GM21423 (cell line): ENCODE measurements around the gene BUD23.
"Not testable (repeated sequence)": the region's sequence is repeated elsewhere in the genome, so short reads cannot be mapped to it uniquely, and the experiment has no call there.

Source experiments
- ATAC-seq: cut with Tn5 transposase; IDR thresholded peaks from one replicate; pipeline ENCODE4 v1.9.1; 2021; ENCODE audit warnings: mild to moderate bottlenecking, moderate library complexity; ENCODE audit not compliant: unreplicated experiment

Gene BUD23

DNA sequence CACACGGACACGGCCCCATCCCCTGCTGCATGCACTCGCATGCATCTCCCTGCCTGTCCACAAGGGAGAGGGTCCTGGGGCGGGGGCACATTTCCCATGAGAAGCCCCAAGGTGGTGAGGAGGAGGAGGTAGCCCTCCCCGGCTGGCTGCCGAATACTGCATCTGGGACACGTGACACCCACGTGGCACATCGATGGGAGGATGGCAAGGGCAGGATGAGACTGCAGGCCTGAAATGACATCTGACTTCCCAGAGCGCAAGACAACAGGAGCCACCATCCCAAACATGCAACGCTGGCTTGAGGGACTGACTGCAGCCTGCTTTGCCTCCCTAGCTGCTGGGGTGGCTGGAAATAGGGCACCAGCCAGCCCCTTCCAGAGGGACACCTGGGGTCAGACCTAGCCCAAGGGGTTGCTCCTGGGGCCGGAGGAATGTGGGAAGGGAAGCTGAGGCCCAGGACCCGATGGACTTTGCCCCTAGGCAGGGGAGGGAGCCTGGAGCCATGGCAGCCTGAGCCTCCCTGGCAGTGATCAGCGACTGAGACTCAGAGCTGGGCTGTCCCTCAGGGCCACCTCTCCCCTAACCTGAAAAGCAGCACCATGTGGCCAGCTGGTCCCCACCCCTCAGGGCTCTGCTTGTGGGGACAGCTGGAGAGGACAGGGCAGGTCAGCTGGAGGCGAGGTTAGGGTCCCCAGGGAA, 16.1 kb downstream of the BUD23 start:
- ATAC-seq = no peak

DNA sequence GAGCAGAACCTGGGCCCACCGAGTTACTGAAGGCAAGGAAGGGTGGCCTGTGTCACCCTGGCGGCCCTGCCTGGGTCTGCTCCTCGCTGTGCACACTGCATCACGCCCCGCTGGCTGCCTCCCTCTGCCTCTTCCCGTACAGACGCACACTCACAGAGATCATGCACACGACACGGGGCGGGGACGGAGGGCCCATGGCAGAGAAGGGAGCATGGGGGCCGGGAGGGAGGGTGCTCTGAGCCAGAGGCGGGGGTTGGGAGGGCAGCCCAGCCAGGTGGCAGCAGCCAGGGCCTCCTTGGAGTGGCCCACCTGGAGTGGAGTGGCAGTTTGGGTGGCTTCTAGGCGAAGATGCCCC, 16.6 kb downstream of the BUD23 start:
- no peak for ATAC-seq

DNA sequence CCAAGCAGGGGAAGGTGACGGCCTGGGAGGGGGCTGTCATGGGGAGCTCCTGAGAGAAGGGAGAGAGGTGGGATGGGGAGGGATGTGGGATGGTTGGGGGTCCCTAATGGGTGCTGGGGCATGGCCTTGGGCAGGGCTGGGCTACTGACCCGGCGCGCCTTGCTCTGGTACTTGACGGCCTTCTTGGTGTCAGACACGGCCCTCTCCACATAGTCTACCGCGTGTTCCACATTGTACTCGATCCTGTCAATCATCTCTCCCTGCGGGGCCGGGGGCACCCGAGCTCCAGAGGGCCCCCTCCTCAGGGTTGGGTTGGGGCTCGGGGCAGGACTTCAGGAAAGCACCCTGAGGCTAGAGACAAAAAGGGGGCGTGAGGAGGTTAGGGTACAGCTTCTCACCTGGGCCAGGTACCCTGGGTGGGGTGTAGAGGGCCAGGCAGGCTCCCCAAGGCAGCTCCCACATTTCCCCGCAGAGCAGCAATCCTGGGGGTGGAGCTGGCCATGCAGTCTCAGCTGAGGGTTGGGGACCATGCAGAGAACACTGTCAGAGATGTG, 17.3 kb downstream of the BUD23 start:
- no peak for ATAC-seq

DNA sequence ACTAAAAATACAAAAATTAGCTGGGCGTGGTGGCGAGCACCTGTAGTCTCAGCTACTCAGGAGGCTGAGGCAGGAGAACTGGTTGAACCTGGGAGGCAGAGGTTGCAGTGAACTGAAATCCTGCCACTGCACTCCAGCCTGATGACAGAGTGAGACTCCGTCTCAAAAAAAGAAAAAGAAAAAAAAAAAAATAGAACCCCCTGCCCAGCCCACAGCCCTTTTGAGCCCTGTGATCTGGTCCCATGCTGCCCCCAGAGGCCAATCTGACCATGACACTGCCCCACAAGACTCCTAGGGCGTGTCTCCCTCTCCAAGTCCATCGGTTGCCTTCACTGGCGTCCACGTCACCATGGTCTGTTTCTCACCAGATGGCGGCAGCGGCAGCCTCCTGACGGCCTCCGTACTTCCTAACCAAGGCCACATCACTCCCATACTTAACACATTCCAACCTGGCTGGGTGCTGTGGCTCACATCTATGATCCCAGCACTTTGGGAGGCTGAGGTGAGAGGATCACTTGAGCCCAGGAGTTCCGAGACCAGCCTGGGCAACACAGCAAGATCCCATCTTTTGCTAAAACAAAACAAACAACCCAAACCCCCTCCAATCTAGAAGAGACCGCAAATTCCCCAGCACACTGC, 18.1 kb downstream of the BUD23 start:
- ATAC-seq = no peak

DNA sequence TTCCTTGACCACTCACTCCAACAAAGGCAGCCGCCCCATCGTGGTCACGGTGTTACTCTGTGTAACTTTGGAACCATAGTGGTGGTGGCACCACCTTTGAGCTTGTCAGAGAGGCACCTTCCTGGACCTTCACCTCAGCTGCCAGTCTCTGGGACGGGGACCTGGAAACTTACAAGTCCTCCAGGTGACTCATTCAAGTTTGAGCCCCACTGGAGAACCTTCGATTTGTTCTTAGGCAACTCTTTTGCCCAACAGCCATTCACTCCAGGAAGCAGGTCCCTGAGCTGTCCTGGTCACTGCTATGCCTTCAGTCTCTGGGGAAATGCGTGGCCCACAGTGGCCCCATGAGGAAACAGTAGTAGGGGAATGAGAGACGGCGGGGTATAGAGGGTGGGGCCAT, 18.8 kb downstream of the BUD23 start:
- ATAC-seq = no peak

DNA sequence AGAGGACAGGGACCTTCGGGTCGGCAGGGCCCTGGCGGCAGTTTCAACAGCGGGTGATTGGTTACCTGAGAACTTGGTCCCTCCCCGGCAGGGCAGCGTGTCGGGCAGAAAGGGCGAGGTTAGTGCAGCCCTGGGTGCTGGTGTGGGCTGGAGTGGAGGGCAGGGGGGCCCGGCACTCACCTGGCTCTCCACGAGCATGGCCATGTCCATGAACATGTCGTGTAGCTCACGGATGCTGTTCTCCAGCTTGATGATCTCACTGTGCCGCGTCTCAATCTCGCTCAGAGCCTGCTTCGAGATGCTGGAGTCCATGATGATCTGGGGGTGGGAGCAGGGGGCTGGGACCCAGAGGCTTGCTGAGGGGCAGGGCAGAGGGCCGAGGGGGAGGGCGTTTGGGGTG, 19.3 kb downstream of the BUD23 start:
- no peak for ATAC-seq

DNA sequence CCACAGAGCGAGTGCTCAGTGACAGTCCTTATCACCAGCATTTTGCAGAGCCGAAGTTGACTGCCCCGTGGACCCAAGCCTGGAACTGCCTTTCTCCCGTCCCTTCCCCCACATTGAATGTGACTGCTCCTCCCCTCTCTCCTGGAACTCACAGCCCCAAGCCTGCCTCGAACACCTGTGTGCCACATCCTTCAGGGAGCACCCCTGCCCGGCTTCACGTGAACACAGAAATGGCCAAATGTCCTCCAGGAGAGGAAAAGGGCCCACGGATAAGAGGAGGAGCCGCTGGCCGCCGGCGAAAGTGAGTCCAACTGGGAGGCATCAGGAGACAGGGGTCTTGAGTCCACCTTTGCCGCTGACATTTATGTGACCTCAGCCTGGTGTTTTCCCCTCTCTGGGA, 19.8 kb downstream of the BUD23 start:
- no peak for ATAC-seq

DNA sequence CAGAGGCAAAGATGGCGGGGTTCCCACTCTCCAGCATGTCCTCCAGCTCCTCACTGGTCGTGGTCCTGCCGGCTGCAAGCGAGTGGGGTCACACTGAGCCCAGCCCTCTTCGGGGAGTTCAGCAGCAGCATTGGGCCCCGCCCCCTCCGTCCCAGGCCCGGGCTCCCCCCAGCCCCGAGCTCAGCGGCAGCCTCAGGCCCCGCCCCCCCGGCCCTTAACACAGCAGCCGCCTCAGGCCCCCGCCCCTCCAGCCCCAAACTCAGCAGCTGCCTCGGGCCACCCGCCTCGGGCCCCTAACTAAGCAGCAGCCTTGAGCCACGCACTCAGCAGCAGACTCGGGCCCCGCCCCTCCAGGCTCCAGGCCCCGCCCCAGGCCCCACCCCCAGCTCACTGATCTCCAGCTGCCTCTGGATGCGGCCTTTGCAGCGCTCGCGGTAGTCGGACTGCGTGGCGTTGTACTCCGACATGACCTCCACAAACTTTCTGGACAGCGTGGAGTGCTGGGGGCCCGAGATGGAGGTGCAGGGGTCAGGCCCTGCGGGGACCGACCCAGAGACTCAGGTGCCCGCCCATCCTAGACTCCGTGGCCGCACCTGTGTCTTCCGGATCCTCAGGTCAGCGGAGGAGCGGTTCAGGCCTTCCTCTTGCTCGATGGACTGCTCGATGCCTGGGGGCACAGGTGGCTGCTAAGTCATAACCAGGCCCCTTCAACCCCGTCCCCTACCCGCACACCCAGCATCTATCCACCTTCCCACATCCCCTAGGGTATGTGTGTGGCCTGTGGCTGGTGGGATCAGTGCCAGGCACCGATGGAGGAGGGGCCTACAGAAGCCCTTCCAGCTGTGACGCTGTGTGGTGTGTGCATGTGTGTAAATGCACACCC, 20.6 kb downstream of the BUD23 start:
- no peak for ATAC-seq

DNA sequence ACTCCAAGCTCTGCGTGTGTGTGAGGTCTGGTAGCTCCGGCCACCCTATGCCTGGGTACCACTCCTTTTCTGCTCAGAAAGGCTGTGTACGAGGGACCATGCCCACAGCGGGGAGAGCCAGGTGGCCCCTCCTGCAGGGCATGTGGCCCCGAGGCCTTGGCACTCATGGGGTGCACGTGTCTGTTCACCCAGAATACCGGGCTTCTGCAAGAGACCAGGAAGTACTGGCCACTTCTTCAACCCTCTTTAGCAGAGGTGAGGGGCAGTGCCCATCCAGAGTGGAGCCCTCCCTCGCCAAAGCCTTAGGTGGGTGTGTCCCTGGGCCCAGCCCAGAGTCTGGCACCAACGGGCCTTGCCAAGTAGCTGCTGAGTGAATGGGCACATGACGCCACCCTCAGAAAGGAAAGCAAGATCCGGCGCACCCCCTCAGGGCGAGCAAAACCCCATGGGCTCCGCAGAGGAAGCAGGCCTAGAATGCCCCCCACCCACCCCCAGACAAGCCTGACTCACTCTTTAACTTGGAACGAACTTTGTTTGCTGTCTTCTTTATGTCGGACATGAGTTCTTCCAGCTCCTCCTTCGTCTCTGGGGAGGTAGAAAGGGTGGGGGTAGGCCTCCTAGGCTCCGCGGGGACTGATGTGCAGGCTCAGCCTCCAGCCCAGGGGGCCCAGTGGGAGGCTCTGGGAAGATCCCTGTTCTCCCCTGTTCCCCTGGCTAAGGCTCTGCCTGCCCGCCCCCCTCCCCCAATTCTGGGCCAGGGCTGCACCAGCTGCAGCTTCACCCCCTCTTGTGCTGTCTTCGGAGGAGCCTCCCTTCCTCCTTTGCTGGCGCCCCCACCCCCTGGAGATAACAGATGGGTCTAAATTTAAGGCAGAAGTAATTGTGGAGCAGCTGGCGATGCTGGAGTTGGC, 21.5 kb downstream of the BUD23 start:
- no peak for ATAC-seq

DNA sequence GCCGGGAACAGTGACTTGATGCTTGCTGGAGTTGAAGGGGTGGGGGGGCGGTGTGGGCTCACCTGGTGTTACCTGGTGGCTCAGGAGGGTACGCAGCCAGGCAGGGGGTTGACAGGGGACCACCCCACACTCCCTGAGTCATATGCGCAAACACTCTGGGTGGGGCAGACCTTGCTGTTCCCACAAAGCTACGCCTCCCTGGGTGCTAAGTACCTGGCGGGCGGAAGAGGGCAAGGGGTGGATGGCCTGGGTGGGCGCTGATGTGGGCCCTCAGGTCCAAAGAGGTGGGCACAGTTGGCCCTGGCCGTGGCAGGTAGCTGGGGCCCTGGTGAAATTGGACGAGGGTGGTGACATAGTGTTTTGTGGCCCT, 22.1 kb downstream of the BUD23 start:
- no peak for ATAC-seq

DNA sequence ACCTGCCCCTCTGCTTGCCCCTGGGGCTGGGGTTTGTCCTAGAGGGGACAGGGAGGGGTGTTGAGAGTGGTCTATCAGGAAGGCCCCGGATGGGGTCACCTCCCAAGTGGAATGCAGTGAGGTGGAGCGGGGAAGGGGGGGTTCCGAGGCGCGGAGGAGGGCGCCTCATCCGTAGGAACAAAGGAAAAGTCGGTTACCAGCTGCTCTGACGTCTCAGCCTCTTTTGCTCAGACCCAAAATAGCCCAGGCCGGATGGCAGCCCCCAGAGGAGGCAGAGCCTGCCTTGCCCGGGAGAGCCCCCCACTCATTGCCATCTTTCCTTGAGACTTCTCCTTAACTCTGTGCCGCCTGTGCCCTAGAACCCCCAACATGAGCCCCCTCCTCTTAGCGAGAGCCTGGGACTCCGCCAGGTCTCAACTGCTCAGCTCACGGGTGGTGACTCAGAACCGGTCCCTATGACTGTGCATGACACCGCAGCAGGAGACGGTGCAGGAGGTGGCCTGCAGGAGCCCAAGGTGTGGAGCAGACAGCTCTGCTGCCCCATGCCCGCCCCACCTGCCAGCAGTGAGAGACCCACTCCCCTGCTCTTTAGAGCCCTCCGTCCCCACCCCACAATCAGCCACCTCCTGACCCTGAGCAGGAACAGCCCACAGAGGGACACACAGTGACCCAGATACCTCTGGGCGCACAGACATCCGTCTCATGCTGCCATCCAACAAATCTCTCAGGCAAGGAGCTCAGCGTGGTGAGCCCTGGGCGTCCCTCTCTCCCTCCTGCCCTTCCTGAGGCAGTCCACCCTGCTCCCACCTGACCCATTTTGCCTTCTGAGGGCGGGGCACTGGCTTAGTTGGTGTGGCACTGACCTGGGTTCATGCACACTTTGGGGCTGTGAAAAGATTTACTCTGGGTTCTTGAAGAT, 23.0 kb downstream of the BUD23 start:
- no peak for ATAC-seq

DNA sequence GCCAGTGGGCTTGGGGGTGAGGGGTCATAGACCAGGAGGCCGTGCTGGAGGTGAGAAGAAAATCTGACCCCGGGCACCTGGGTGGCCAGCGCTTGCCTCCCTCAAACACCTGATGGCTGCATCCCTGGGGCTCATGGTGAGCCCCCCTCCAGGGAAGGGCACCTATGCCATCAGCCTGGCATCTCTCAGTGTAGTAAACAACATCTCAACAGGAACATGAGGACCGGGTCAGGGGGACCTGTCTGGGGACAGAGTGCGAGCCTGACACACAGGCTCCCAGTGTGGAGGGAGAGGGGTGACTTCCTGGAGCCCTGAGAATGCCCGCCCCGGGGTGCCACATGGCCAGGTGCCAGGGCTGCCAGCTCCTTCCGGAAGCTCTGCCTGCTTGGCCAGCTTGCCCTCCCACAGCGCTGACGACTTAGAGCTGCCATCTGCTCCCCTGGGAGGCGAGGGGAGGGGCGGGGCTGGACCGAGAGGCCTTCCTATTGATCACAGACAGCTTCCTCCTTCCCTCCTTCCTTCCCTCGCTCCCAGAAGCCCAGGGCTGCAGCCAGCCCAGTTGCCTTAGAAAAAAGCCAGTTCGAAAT, 23.7 kb downstream of the BUD23 start:
- ATAC-seq = no peak

DNA sequence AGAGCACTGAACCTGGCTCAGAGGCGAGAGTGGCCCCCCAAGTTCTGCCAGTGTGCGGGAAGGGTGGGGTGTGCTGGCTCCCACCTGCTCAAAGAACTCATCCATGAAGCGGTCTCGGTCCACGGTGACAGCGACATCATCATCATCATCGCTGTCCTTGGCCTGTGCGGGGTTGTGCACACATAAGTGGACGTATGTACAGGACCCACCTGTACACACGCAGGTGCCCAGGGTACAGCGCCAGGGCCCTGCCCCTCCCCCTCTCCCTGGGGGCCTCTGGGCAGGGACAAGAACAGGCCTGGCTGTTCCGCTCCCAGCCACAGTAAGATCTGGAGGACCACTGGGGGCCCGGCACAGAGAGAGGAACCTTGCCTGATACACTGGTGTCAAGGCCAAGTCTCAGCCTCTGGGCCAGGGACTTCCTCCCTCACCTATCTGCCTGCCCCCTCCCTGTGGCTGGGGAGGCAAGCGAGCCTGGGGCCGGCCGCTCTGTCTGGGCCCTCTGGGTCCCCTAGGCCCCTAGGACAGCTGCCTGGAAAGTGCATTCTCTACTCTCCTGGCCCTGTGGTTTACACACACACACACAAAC, 25.7 kb downstream of the BUD23 start:
- no peak for ATAC-seq

DNA sequence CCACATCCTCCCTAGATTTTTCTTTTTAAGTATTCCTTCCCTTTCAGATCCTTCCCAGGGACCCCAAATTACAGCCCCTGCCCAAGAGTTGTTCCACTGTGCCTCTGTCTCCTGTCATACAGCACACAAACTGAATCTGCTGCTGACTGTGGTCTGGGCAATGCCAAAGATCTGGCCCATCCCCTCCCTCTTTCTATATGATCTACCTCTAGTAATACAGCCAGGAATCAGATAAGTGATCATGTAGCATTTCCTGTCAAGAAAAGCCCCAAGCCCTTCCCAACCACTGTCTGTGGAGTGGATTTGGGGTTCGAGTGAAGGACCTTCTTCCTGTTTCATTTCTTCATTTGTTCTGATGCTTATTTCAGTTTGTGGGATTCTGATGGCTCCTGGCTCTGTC, 29.4 kb downstream of the BUD23 start:
- ATAC-seq = no peak

DNA sequence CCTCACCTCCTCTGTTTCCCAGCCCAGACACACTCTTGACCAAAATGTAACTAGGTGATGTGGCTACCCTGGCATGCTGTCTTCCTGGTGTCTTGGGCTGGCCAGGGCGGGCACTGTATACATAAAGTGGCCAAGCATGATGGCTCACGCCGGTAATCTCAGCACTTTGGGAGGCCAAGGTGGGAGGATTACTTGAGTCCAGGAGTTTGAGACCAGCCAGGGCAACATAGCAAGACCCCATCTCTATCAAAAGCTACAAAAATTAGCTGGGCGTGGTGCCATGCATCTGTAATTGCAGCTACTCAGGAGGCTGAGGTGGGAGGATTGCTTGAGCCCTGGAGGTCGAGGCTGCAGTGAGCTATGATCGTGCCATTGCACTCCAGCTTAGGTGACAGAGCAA, 29.9 kb downstream of the BUD23 start:
- not testable (repeated sequence) for ATAC-seq

DNA sequence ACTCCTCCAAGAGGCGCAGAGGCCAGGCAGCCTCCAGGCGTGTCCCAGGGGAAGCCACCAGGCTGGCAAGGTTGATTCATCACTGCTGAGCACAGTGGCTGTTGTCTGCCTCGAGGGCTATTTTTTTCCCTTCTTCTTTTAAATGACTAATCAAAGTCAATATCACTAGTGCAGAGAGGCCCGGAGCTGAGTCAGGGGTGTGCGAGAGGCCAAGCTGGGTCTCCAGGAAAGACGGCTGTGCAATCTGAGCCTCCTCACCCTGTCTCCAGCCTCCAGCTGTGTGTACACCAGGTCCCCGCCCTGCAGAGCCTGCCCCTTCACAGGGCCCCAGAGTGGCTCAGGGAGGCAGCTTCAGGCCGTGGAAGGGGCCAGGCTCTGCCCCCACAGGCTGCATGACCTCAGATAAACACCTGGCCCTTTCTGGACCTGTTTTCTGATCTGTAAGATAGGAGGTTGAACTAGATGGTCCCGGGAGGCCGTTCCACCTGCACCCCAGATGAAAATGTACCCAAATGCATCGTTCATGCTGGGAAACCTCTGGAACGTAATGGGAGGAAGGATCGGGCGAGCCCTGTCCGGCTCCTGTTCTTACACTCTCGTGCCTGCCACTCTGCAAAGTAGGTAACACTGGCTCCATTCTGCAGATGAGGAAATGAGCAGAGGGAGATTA, 32.4 kb downstream of the BUD23 start:
- ATAC-seq = no peak

DNA sequence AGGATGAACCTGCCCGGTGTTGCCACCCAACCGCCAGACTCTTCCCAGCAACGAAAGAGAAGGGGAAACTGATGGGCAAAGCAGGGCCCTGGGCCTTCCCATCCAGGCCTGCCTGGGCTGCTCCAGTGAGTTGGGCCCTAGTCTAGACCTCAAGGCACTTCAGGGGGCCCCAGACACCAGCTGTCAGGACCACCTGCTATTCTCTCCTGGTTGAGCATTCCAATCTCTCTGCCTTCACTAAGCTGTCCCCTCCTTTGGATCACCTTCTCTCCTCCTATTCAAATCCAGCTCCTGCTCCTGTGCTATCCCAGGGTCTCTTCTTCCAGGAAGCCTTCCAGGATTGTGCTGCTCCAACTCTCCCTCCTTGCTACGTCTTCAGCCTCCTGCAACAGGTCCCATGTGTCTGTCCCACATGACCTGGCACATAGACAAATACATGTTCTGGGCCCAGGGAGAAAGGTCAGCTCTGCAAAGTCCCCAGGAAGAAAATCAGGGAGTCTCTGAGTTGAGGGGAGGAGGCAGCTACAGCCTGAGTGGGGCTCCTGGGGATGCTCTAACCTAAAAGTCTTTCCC, 33.0 kb downstream of the BUD23 start:
- no peak for ATAC-seq
